GM23248 (cell line): ENCODE data around the gene TRIM42. TPM values are rescaled to one million over a fixed set of nuclear protein-coding genes. Genes with fewer than 3 reads are reported as not detected.

ENCODE experiments used
- DNase-seq: peaks from one replicate; pipeline ENCODE4 v3.0.0-alpha.2; 2015
- H2AFZ ChIP-seq: fragments of 200-600 bp; sonication (generic); 2 replicates; pipeline ENCODE4 v1.6.1; 2016; ENCODE audit warnings: antibody characterized with exemption
- H3F3A ChIP-seq: fragments of 200-600 bp; sonication (generic); 2 replicates; pipeline ENCODE4 v1.6.1; 2016; ENCODE audit warnings: mild to moderate bottlenecking, antibody characterized with exemption, mixed run types; ENCODE audit not compliant: insufficient read depth
- H3K27ac ChIP-seq: fragments of 200-600 bp; sonication (generic); 2 replicates; pipeline ENCODE4 v1.5.1; 2016; ENCODE audit warnings: mild to moderate bottlenecking
- H3K27me3 ChIP-seq: fragments of 200-600 bp; sonication (generic); replicated peaks from 2 replicates; pipeline ENCODE4 v1.6.1; 2016; ENCODE audit warnings: mild to moderate bottlenecking; ENCODE audit not compliant: insufficient read depth
- H3K36me3 ChIP-seq: fragments of 200-600 bp; sonication (generic); 2 replicates; pipeline ENCODE4 v1.6.1; 2016; ENCODE audit warnings: low read depth, mild to moderate bottlenecking
- H3K4me1 ChIP-seq: fragments of 200-600 bp; sonication (generic); 2 replicates; pipeline ENCODE4 v1.6.1; 2016; ENCODE audit warnings: mild to moderate bottlenecking; ENCODE audit not compliant: insufficient read depth
- H3K4me2 ChIP-seq: fragments of 200-600 bp; sonication (generic); one replicate; pipeline ENCODE4 v1.6.1; 2016; ENCODE audit warnings: mild to moderate bottlenecking; ENCODE audit not compliant: unreplicated experiment
- H3K4me3 ChIP-seq: fragments of 200-600 bp; sonication (generic); 2 replicates; pipeline ENCODE4 v1.5.1; 2016; ENCODE audit warnings: mild to moderate bottlenecking
- H3K79me2 ChIP-seq: fragments of 200-600 bp; sonication (generic); 2 replicates; pipeline ENCODE4 v1.6.1; 2016; ENCODE audit warnings: mild to moderate bottlenecking; ENCODE audit not compliant: insufficient read depth
- H3K9ac ChIP-seq: fragments of 200-600 bp; sonication (generic); 2 replicates; pipeline ENCODE4 v1.6.1; 2016; ENCODE audit warnings: mild to moderate bottlenecking
- H3K9me2 ChIP-seq: fragments of 200-600 bp; sonication (generic); 2 replicates; pipeline ENCODE4 v1.6.1; 2016; ENCODE audit warnings: mixed run types, mild to moderate bottlenecking, moderate library complexity; ENCODE audit not compliant: insufficient read depth
- H3K9me3 ChIP-seq: fragments of 200-600 bp; sonication (generic); one replicate; pipeline ENCODE4 v1.6.1; 2017; ENCODE audit warnings: low read depth
- H4K20me1 ChIP-seq: fragments of 200-600 bp; sonication (generic); 2 replicates; pipeline ENCODE4 v1.6.0; 2016; ENCODE audit not compliant: insufficient read depth
- EZH2 ChIP-seq: fragments of 200-600 bp; sonication (generic); IDR thresholded peaks from 2 replicates; pipeline ENCODE4 v1.6.1; 2018; ENCODE audit warnings: antibody characterized with exemption, mild to moderate bottlenecking; ENCODE audit not compliant: insufficient read depth, poor library complexity, severe bottlenecking
- EZH2phosphoT487 ChIP-seq: fragments of 200-600 bp; sonication (generic); IDR thresholded peaks from 2 replicates; pipeline ENCODE4 v1.6.1; 2018; ENCODE audit warnings: antibody characterized with exemption, moderate library complexity, mild to moderate bottlenecking, low read depth; ENCODE audit not compliant: insufficient read depth
- WGBS, 2 experiments: methylation state at CpG; one replicate each; pipeline ENCODE4 v1.1.6; 2015 to 2017; ENCODE audit warnings: low lambda C conversion rate in 2 of 2, low coverage in 1 of 2; ENCODE audit errors: missing lambda C conversion rate in 2 of 2; 5-methylcytosine and 5-hydroxymethylcytosine counted together
- in situ Hi-C: fragments of 300-500 bp; cut with MboI; formaldehyde crosslinking; loops from 2 replicates; pipeline ENCODE4 v1.15.0; 2020
- polyA plus RNA-seq: library from polyadenylated mRNA; unstranded; fragments of >200 nt; fragmentation: Nextera tagmentation; extraction: Ambion mirVana; gene quantifications from 2 replicates; pipeline ENCODE4 v1.2.1, GENCODE V29; 2016
- total RNA-seq: library from RNA; depleted of rRNA; stranded (reverse); fragments of >200 nt; shearing (Covaris generic); gene quantifications from 2 replicates; pipeline ENCODE4 v1.2.3, GENCODE V29; 2014

TRIM42 gene
- total and polyA plus RNA-seq, 2 experiments from 2014 or later = not detected

- no peaks in the 10 kb centered on the region; the same call in none of the 2 replicates for H3K27me3 ChIP-seq
- no peaks in the 10 kb centered on the region for H3K9me3 ChIP-seq
- DNase-seq = no peak
- in situ Hi-C loops = no loop called here
- TF ChIP-seq EZH2phosphoT487 (no peak), EZH2 (no peak)
- H3F3A ChIP-seq = no peaks in the 10 kb centered on the region
- H3K27ac ChIP-seq = no peak overlapping the region
- H3K4me1 ChIP-seq = no peaks in the 10 kb centered on the region
- no peak overlapping the region for H3K9ac ChIP-seq
- 27 to 39% methylated on average over 2 of the region's 2 CpGs for WGBS, 2 experiments
- H2AFZ ChIP-seq = no peak overlapping the region
- no peak overlapping the region for H3K4me3 ChIP-seq
- no peaks in the 10 kb centered on the region for H3K79me2 ChIP-seq
- H3K9me2 ChIP-seq = no peaks in the 10 kb centered on the region
- H4K20me1 ChIP-seq = no peaks in the 10 kb centered on the region
- no peaks in the 10 kb centered on the region for H3K36me3 ChIP-seq
- no peak overlapping the region for H3K4me2 ChIP-seq
Observed at GRCh38 chr3:140710711-140711389, 33.0 kb downstream of the TRIM42 start.

DNA sequence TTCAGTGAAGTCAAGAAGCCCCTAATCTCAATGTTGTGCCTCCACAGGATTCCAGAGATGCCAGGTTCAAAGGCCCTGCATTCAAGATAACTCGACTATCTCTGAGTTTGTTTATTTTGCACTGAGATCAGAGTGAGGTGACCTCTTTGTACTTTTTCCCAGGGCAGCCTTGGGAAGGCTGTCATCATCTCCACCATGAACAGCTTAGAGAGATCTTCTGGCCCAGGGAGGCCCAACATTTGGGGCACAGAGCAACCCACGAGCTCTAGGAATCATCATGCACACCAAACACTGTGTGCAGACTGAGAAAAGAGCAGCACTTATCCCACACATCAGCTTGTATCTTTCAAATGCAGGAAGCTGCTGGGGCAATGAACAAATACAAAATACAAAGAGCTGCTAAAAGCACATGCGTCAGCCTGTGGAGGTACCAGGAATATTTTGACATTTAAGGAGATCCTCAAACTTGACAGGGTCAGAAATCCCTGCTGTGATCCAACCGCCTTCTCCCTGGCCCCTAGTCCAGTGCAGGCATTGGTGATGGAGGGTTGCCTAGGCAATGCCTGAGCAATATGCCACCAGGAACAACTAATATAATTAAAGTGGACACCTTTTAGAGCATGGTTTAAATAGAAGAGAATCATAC lies 33.6 kb downstream of the TRIM42 start:
- Histone ChIP-seq H3K9me2 (no peaks in the 10 kb centered on the region), H3K4me2 (no peak overlapping the region), H2AFZ (no peak overlapping the region), H3K27me3 (no peaks in the 10 kb centered on the region; the same call in none of the 2 replicates), H3F3A (no peaks in the 10 kb centered on the region), H3K36me3 (no peaks in the 10 kb centered on the region), H3K27ac (no peak overlapping the region), H3K79me2 (no peaks in the 10 kb centered on the region), H3K4me1 (no peaks in the 10 kb centered on the region), H4K20me1 (no peaks in the 10 kb centered on the region), H3K9ac (no peak overlapping the region), H3K9me3 (no peaks in the 10 kb centered on the region), H3K4me3 (no peak overlapping the region)
- in situ Hi-C loops = no loop called here
- TF ChIP-seq EZH2phosphoT487 (no peak), EZH2 (no peak)
- no peak for DNase-seq
- WGBS, 2 experiments = 32 to 43% methylated on average over 4 of the region's 4 CpGs

DNA sequence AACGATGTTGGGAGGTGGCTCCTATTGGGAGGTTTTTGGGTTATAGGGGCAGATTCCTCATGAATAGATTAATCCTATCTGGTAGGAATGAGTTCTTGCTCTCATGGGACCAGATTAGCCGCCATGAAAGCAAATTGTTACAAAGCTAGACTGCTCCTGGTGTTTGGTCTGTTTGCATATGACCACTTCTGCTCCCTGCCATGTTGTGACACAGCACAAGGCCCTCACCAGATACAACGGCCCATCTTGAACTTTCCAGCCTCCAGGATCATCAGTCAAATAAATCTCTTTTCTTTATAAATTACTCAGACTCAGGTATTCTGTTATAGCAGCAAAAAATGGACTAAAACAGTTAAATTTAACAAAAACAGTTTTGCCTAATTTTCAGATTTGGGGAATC lies 34.4 kb downstream of the TRIM42 start:
- no peak for DNase-seq
- Histone ChIP-seq H3F3A (no peaks in the 10 kb centered on the region), H3K9me3 (no peaks in the 10 kb centered on the region), H3K4me1 (no peaks in the 10 kb centered on the region), H3K27ac (no peak overlapping the region), H3K9me2 (no peaks in the 10 kb centered on the region), H3K36me3 (no peaks in the 10 kb centered on the region), H3K79me2 (no peaks in the 10 kb centered on the region), H3K27me3 (no peaks in the 10 kb centered on the region; the same call in none of the 2 replicates), H3K4me3 (no peak overlapping the region), H2AFZ (no peak overlapping the region), H3K9ac (no peak overlapping the region), H3K4me2 (no peak overlapping the region), H4K20me1 (no peaks in the 10 kb centered on the region)
- TF ChIP-seq EZH2 (no peak), EZH2phosphoT487 (no peak)
- in situ Hi-C loops = no loop called here
- WGBS, 2 experiments = 20 to 32% methylated on average over 3 of the region's 3 CpGs

DNA sequence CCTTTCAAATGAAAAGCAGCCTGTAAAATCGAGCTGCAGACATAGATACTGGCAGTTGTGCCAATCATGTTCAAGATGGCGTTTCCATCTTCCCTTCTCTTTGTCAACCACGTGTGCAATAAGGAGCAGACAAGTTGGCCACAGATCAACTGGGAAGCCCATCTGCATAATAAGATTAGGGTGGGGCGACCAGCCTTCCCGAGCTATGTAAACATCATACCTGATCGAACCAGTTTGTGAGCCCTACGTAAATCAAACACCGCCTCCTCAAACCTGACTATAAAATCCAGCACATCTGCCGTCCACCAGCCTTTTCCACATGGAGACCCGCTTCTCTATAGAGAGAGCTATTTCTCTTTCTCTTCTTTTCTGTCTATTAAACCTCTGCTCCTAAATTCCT lies 37.2 kb downstream of the TRIM42 start:
- Histone ChIP-seq H3K4me2 (no peak overlapping the region), H3K79me2 (no peaks in the 10 kb centered on the region), H3K4me3 (no peak overlapping the region), H2AFZ (no peak overlapping the region), H4K20me1 (no peaks in the 10 kb centered on the region), H3K27me3 (no peaks in the 10 kb centered on the region; the same call in 1 of the 2 replicates), H3K36me3 (no peaks in the 10 kb centered on the region), H3K27ac (no peak overlapping the region), H3K4me1 (no peaks in the 10 kb centered on the region), H3K9me3 (no peaks in the 10 kb centered on the region), H3K9ac (no peak overlapping the region), H3K9me2 (no peaks in the 10 kb centered on the region), H3F3A (no peaks in the 10 kb centered on the region)
- no peak for DNase-seq
- in situ Hi-C loops = no loop called here
- TF ChIP-seq EZH2 (no peak), EZH2phosphoT487 (no peak)
- WGBS, 2 experiments = 57 to 58% methylated on average over 10 of the region's 10 CpGs
